GM18511 (cell line): ENCODE measurements around the gene ADAMTS12.

Source experiments
- ATAC-seq: cut with Tn5 transposase; IDR thresholded peaks from one replicate; pipeline ENCODE4 v1.9.1; 2021; ENCODE audit warnings: mild to moderate bottlenecking, moderate library complexity; ENCODE audit not compliant: unreplicated experiment

ADAMTS12 gene, protein sequence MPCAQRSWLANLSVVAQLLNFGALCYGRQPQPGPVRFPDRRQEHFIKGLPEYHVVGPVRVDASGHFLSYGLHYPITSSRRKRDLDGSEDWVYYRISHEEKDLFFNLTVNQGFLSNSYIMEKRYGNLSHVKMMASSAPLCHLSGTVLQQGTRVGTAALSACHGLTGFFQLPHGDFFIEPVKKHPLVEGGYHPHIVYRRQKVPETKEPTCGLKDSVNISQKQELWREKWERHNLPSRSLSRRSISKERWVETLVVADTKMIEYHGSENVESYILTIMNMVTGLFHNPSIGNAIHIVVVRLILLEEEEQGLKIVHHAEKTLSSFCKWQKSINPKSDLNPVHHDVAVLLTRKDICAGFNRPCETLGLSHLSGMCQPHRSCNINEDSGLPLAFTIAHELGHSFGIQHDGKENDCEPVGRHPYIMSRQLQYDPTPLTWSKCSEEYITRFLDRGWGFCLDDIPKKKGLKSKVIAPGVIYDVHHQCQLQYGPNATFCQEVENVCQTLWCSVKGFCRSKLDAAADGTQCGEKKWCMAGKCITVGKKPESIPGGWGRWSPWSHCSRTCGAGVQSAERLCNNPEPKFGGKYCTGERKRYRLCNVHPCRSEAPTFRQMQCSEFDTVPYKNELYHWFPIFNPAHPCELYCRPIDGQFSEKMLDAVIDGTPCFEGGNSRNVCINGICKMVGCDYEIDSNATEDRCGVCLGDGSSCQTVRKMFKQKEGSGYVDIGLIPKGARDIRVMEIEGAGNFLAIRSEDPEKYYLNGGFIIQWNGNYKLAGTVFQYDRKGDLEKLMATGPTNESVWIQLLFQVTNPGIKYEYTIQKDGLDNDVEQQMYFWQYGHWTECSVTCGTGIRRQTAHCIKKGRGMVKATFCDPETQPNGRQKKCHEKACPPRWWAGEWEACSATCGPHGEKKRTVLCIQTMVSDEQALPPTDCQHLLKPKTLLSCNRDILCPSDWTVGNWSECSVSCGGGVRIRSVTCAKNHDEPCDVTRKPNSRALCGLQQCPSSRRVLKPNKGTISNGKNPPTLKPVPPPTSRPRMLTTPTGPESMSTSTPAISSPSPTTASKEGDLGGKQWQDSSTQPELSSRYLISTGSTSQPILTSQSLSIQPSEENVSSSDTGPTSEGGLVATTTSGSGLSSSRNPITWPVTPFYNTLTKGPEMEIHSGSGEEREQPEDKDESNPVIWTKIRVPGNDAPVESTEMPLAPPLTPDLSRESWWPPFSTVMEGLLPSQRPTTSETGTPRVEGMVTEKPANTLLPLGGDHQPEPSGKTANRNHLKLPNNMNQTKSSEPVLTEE (N-terminal part only)

DNA sequence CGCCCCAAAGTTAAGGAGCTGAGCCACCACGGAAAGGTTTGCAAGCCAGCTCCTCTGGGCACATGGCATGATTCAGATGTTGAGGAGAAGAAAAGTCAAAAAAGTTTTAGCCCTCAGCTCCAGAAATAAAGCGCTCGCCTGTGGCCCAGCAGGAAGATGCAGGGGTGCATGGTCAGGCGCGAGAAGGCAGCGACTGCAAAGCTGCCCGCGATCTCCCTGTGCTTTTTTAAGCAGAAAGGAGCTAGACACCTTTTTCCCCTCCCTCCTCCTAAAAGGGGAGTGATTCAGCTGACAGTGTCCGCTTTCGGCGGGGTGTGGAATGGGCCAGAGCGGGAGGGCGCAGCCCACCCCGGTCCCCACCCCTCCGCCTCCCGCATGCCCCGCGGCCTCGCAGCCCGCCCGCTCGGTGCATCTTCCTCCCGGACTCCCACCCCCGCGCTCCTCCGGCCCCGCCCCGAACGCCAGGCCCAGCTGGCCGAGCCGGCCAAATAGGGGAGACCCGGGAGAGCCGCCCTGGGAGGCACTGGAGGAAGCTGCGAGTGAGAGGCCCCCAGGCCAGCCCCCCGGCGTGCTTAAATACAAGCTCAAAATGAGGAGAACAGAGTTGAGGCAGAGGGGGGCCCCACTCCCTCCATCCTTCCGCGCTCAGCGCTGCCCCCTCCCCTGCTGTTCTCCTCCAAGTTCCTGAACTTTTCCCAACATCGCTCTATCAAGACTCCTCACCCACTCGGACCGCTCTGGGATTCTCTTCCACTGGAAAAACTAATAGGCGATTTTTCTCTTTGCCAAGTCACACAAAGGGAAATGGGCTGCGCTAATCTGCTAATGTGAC is at the start of gene ADAMTS12:
ADAMTS12 (minus strand) TSS at position 203 of the 832 bp plus-strand sequence; CDS start at position 69, 134 bp downstream.
- ATAC-seq = peak; percentile 63

DNA sequence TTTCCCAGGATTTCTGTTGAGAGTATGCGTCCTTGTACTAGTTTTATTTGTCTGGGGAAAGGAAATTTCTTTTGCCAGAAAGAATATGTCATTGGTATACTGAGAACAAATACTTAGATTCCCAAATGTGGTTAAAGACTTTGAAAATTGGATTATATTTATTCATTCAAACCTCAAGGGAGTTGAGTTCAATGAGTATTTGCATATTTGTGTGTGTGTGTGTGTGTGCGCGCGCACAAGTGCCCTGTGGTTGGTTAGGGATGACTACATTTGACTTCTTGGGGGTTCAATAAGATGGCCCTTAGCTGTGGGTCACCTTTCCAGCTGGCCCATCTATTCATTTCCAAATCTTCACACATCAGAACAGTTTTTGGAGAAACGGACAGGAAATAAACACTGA is 49.3 kb upstream of the ADAMTS12 start:
- ATAC-seq = no peak

DNA sequence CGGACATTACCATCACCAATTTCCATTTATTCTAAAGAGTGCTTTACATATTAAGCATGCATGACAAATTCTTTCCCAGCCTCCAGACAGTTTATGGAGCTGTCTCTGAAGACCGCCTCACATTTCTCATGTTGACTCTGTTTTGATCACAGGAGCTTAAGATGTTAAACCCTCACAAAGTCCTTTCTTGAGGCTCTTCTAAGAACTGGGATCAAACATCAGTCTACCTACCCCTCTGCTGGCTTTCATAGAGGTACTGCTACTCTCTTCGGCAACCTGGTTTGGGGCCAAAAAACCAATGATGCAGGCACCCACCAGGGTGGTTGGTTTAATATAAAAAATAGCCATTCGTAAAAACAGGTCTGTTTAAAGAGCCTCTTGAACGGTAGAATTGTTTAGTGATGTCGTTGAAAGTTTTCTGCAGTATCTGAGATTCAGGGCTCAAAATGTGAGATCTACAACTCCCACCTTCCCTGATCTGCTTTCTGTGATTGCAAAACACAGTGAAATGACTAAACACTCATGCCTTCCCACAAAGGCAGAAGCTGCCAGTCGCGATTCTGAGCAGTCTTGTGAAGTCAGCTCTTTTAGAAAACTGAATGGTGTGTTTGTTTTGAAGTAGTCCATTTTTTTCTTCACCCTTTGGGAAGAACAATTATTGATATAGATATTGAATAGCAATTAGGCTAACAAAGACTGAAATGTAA is 47.9 kb upstream of the ADAMTS12 start:
- no peak for ATAC-seq

DNA sequence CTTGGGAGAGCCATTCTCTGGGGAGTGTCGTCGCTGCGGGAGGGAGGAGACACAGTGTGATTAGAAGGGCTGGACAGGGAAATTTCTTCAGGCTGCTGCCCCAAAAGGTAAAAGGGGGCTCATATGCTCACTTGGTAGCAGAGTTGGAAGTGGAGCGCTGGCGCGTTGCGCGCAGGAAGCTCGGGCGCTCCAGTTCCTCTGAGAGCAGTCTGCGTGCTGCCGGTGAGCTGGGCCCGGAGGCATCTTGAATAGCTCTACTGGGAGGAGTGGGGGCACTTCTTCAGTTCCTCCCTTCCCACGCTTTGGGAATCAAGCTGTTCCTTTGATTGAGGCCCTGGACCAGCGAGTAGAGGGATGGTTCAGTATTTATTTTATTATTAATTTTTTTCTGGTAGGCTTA is 47.1 kb upstream of the ADAMTS12 start:
- no peak for ATAC-seq

DNA sequence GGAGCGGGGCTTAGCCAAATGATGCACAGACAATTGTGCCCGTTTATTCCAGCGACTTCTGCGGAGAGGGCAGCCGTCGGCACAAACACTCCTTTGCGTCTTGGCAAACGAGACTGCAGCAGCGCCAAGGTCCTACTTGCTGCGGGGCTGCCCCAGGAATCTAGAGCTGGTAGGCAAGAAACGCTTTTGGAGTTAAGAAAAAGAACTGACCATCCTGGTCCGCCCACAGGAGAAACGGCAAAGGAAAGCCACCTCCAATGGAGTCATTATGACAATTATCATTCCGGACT is 46.7 kb upstream of the ADAMTS12 start:
- ATAC-seq = no peak

DNA sequence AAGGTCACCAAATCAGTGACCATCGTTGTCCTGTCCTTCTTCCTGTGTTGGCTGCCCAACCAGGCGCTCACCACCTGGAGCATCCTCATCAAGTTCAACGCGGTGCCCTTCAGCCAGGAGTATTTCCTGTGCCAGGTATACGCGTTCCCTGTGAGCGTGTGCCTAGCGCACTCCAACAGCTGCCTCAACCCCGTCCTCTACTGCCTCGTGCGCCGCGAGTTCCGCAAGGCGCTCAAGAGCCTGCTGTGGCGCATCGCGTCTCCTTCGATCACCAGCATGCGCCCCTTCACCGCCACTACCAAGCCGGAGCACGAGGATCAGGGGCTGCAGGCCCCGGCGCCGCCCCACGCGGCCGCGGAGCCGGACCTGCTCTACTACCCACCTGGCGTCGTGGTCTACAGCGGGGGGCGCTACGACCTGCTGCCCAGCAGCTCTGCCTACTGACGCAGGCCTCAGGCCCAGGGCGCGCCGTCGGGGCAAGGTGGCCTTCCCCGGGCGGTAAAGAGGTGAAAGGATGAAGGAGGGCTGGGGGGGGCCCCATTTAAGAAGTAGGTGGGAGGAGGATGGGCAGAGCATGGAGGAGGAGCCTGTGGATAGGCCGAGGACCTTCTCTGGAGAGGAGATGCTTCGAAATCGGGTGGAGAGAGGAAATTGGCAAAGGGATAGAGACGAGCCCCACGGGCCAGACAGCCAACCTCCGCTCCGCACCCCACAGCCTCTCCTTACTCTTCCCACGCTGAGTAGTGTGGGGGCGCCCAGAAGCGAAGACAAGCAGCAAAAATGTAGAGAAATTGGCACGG is 46.1 kb upstream of the ADAMTS12 start:
- no peak for ATAC-seq

DNA sequence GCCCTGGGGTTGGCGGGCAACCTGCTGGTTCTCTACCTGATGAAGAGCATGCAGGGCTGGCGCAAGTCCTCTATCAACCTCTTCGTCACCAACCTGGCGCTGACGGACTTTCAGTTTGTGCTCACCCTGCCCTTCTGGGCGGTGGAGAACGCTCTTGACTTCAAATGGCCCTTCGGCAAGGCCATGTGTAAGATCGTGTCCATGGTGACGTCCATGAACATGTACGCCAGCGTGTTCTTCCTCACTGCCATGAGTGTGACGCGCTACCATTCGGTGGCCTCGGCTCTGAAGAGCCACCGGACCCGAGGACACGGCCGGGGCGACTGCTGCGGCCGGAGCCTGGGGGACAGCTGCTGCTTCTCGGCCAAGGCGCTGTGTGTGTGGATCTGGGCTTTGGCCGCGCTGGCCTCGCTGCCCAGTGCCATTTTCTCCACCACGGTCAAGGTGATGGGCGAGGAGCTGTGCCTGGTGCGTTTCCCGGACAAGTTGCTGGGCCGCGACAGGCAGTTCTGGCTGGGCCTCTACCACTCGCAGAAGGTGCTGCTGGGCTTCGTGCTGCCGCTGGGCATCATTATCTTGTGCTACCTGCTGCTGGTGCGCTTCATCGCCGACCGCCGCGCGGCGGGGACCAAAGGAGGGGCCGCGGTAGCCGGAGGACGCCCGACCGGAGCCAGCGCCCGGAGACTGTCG is 45.4 kb upstream of the ADAMTS12 start:
- no peak for ATAC-seq

DNA sequence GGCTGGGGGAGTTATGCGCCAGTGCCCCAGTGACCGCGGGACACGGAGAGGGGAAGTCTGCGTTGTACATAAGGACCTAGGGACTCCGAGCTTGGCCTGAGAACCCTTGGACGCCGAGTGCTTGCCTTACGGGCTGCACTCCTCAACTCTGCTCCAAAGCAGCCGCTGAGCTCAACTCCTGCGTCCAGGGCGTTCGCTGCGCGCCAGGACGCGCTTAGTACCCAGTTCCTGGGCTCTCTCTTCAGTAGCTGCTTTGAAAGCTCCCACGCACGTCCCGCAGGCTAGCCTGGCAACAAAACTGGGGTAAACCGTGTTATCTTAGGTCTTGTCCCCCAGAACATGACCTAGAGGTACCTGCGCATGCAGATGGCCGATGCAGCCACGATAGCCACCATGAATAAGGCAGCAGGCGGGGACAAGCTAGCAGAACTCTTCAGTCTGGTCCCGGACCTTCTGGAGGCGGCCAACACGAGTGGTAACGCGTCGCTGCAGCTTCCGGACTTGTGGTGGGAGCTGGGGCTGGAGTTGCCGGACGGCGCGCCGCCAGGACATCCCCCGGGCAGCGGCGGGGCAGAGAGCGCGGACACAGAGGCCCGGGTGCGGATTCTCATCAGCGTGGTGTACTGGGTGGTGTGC is 44.7 kb upstream of the ADAMTS12 start, which contains the start of gene RXFP3:
RXFP3 (plus strand) TSS at position 6 of the 636 bp plus-strand sequence; CDS start at position 361, 355 bp downstream.
- ATAC-seq = no peak

DNA sequence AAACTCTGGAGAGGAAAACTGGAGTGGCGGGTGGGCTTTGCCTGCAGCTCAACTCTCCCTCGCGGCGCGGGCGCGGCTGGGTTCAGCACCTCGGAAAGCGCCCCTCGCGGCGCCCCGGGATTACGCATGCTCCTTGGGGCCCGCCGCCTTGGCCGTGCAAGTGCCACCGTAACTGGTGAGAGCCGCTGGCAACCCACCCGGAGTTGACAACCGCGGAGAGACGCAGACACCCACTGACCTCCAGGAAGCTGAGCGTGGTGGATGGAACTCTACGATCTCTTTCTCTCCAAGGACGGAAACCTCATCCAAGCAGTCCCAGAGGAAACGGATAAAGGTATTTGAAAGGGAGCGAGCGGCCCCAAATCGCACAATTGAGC is 44.2 kb upstream of the ADAMTS12 start:
- no peak for ATAC-seq

DNA sequence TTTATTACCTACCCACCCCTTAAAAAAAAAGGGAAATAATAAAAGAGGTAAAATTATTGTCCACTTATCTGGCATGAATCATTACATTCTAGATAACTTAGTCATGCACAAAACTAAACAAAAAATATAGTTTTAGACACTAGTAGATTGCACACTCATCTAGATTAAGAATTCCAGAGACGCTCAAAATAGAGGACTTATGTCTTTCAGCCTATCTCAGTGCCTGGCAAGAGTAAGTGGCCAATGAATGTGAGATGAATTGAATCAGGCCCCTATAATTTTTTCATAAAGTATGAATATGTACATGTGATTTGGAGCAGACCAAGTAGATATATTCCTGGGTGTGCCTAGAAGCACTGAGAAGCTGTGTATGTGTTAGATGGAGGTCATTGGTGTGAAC is 42.4 kb upstream of the ADAMTS12 start:
- peak; percentile 40 for ATAC-seq

DNA sequence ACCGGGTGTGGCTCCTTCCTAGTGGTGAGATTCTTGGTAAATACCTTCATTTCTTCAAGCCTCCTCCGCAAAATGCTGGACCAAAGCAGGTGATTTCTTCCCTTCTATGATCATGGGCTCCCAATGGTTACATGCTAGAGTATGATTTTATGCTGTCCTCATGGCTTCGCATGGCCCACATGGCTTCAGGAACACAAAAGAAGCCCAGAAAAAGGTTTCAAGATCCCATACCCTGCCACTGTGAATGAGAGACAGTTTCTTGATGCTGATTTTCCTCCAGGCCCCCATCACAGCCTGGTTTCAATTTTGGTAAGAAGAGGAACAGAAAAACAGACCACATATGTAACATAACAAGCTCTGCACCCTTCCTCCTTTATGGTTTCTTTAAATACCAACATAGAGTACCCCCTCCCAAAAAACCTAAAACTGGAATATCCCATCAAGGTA is 42.0 kb upstream of the ADAMTS12 start:
- peak; percentile 89 for ATAC-seq

DNA sequence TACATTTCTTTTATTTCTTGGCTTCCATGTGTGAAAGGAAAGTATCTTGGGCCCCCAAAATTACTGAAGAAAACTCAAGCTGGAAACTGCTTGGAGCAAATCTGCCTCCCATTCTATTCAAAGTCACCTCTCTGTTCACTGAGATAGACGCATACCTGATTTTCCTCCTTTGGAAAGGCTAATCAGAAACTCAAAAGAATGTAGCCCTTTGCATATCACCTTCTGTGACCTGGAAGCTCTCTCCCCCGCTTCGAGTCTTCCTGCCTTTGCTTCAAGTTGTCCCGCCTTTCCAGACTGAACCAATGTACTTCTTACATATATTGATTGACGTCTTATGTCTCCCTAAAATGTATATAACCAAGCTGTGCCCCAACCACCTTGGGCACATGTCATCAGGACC is 39.3 kb upstream of the ADAMTS12 start:
- ATAC-seq = no peak

DNA sequence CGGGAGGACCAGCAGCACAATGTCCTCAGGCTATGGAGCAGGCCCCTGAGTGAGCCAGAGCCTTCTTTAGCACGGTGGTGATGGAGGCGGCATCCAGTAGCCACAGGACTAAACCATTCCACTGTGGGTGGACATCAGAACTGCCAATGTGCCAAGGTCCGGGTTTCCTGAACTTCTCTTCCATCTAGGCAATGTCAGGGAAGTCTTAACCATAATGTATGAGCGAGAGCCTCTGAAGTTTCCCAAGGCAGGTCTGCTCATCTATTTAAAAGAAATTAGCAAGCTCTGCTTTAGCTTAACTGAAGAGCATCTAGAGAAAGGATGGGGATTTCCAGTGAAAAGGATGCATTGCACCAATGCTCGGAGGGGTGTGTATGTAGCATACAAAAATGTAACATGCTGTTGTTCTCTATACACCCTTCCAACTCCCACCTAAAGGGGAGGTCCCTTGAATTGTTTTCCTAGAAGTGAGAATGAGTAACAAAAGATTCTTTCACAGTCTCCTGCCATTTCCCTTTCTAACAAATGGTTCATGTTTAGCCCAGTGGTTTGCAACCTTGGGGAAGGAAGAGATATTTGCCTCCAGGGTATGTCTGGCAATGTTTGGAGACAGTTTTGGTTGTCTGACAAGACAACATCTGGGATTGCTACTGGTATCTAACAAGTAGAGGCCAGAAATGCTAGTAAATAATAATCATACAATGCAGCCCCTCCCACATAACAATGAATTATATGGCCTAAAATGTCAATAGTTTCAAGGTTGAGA is 38.3 kb upstream of the ADAMTS12 start:
- ATAC-seq = no peak

DNA sequence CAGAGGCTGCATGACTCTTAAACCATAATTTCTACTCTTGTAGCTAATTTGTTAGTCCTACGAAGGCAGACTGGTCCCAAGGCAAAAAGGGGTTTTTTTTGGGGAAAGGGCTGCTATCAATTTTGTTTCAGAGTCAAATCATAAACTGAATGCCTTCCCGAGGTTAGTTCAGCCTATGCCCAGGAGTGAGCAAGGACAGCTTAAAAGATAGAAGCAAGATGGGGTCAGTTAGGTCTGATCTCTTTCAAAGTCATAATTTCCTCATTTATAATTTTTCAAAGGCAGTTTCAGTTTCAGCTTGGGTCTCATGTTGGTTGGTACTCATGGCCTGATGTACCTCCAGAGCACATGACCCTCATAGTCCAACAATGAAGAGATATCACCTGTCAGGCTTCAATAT is 36.5 kb upstream of the ADAMTS12 start:
- ATAC-seq = no peak

DNA sequence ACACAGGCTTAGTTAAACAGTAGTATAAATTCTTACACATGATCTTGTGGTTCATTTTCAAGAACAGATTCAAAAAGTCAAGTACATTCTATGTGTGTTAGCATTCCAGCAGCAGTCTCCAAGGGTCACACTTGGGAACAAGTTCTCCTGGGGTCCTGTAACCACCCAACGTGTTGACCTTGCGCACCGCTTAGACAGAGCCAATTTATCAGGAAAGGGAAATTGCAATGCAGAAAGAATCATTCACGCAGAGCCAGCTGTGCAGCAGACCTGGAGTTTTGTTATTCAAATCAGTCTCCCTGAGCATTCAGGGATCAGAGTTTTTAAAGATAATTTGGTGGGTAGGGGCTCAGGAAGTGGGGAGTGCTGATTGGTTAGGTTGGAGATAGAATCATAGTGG is 35.9 kb upstream of the ADAMTS12 start:
- no peak for ATAC-seq

DNA sequence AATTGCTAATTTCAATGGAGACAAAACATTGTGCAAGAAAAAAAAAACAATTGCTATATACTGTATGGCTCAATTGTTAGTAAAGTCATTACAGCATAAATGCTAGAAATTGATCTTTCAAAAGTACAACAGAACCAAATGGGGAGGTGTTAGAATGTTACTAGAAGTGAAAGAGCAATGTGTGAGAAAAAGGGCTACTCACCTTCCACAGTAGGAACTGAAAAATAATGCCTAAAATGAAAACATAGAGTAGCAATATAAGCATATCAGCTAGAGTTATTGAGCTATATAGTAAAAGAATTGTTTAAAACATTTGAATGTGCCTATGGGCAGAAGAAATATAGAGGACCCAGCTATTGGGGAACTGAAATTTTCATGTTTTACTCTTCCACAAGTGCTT is 33.5 kb upstream of the ADAMTS12 start:
- ATAC-seq = peak; percentile 52

DNA sequence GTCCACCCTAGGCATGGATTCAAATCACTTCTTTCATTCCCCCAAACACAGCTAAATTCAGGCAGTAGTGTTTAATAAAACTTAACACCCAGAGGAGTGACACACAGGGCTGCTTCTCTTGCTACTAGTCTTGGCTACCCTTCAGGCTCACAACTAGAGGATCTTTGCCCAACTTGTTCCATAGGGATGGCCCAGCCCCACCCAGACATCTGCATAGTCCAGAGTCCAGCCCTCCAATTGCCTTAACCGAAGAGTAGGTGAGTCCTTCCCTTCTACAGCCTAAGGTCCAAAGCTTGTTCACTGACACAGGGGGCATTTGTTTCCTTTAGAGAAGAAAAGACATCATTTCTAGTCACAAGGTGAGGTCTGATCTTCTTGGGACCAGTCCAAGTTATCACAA is 29.2 kb upstream of the ADAMTS12 start:
- ATAC-seq = no peak
